Stomach (tissue), 9 donors: ENCODE measurements around the gene DNALI1. TPM values are rescaled to one million over a fixed set of nuclear protein-coding genes. Genes with fewer than 3 reads are reported as not detected.
"Not testable (repeated sequence)": the region's sequence is repeated elsewhere in the genome, so short reads cannot be mapped to it uniquely, and the experiment has no call there.

ENCODE experiments used
- DNase-seq, 2 donors: peaks; one replicate each; pipeline versions ENCODE4 v3.0.0 to v3.0.0-alpha.2; 2013 to 2019
- H3K27ac ChIP-seq, 5 donors: fragments of 200-600 bp in 4 of 5; sonication (generic) in 4 of 5; one replicate each; pipeline ENCODE4 v1.5.1; 2013 to 2019; ENCODE audit warnings: mild to moderate bottlenecking in 1 of 5, moderate library complexity in 1 of 5
- H3K27me3 ChIP-seq, 3 donors: fragments of 200-600 bp; sonication (generic); one replicate each; pipeline ENCODE4 v1.5.1; 2017 to 2019; ENCODE audit warnings: mixed run types in 1 of 3
- H3K36me3 ChIP-seq, 4 donors: fragments of 200-600 bp; sonication (generic); 1 replicate in 3 of 4; 2 replicates in 1 of 4; pipeline ENCODE4 v1.5.1; 2016 to 2019
- H3K4me1 ChIP-seq, 4 donors: fragments of 200-600 bp; sonication (generic); one replicate each; pipeline ENCODE4 v1.5.1; 2016 to 2019
- H3K4me3 ChIP-seq, 4 donors: fragments of 200-600 bp; sonication (generic) in 3 of 4; one replicate each; pipeline ENCODE4 v1.5.1; 2016 to 2019; ENCODE audit warnings: mild to moderate bottlenecking in 1 of 4
- H3K9me3 ChIP-seq, 4 donors: fragments of 200-600 bp; sonication (generic); one replicate each; pipeline ENCODE4 v1.5.1; 2016 to 2019
- EP300 ChIP-seq: sonication (generic); formaldehyde crosslinking; IDR thresholded peaks from one replicate; pipeline ENCODE4 v1.6.1; 2017; ENCODE audit warnings: antibody characterized with exemption
- POLR2A ChIP-seq, 4 donors: fragments of 450-650 bp; IDR thresholded peaks; one replicate each; pipeline ENCODE4 v1.6.1; 2016; ENCODE audit warnings: antibody characterized with exemption in 4 of 4, control low read depth in 2 of 4, mild to moderate bottlenecking in 1 of 4, moderate library complexity in 1 of 4
- POLR2AphosphoS5 ChIP-seq, 3 donors: sonication (generic); formaldehyde crosslinking; IDR thresholded peaks; one replicate each; pipeline ENCODE4 v1.6.1; 2016; ENCODE audit warnings: antibody characterized with exemption in 3 of 3
- WGBS, 5 donors: extraction: QIAGEN DNeasy Blood & Tissue Kit in 3 of 5; methylation state at CpG; one replicate each; pipeline versions ENCODE4 v1.1.5 to v1.1.7; 2013 to 2018; 5-methylcytosine and 5-hydroxymethylcytosine counted together
- intact Hi-C: fragments of 100-400 bp; cut with DNase I; formaldehyde crosslinking; loops from one replicate; pipeline ENCODE4 v1.15.1; 2023; ENCODE audit warnings: low total_unique reads
- polyA plus RNA-seq, 3 donors: library from polyadenylated mRNA; stranded (reverse); fragments of 200-250 nt; gene quantifications; one replicate each; pipeline ENCODE4 v1.2.3, GENCODE V29; 2013
- total RNA-seq, 5 donors: library from RNA; depleted of rRNA; stranded (reverse); fragments of >200 nt; gene quantifications; one replicate each; pipeline versions ENCODE4 v1.1.0 to v1.2.3, GENCODE V29; 2014 to 2016
- TF ChIP-seq, protein P1 (sequence below), 7 experiments: fragments of 450-650 bp in 4 of 7; fragments of 200-600 bp in 3 of 7; sonication (generic) in 3 of 7; IDR thresholded peaks; one replicate each; pipeline ENCODE4 v1.5.1; 2016 to 2019; ENCODE audit warnings: antibody characterized with exemption in 7 of 7, control low read depth in 2 of 7, mild to moderate bottlenecking in 1 of 7
- donor health status: healthy with polysubstance abuse.
- donor health status: Bipolar disorder and iron deficiency.
- donor health status: healthy.

The DNALI1 gene
- total and polyA plus RNA-seq, 8 donors, result 2.9 to 30.6 (median 15.4) TPM; not detected in 1

DNA sequence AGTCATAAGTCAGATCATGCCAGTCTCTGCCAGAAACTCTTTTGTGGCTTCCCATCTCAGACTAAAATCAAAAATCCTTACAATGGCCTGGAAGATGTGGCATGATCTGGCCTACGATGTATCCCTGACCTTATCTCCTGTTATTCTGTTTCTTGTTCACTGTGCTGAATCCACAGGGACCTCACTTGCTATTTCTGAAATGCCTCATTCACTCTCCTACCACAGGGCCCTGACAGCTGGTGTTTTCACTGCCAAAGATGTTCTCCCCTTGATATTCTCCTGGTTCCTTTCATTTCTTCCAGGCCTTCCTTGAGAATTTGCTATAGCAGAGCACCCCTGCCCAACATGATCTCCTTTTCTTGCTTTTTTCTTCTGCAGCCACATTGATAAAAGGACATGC is 1.7 kb downstream of the DNALI1 start:
- intact Hi-C loops, result no loop called here
- 80 to 93% (median 89%) methylated on average over 1 of the region's 1 CpG for WGBS, 5 donors
- TF ChIP-seq, protein P1, sequence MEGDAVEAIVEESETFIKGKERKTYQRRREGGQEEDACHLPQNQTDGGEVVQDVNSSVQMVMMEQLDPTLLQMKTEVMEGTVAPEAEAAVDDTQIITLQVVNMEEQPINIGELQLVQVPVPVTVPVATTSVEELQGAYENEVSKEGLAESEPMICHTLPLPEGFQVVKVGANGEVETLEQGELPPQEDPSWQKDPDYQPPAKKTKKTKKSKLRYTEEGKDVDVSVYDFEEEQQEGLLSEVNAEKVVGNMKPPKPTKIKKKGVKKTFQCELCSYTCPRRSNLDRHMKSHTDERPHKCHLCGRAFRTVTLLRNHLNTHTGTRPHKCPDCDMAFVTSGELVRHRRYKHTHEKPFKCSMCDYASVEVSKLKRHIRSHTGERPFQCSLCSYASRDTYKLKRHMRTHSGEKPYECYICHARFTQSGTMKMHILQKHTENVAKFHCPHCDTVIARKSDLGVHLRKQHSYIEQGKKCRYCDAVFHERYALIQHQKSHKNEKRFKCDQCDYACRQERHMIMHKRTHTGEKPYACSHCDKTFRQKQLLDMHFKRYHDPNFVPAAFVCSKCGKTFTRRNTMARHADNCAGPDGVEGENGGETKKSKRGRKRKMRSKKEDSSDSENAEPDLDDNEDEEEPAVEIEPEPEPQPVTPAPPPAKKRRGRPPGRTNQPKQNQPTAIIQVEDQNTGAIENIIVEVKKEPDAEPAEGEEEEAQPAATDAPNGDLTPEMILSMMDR (IDR thresholded peaks at IDR 0.05), result no peak
- Histone ChIP-seq H3K27ac (no peak overlapping the region), H3K36me3 (peaks cover 4 to 39% (median 23%) of the 10 kb centered on the region in 4 donors), H3K4me3 (no peak overlapping the region), H3K27me3 (no peaks in the 10 kb centered on the region), H3K4me1 (peaks cover 16 to 28% (median 24%) of the 10 kb centered on the region in 4 donors), H3K9me3 (no peaks in the 10 kb centered on the region)
- DNase-seq, result no peak

DNA sequence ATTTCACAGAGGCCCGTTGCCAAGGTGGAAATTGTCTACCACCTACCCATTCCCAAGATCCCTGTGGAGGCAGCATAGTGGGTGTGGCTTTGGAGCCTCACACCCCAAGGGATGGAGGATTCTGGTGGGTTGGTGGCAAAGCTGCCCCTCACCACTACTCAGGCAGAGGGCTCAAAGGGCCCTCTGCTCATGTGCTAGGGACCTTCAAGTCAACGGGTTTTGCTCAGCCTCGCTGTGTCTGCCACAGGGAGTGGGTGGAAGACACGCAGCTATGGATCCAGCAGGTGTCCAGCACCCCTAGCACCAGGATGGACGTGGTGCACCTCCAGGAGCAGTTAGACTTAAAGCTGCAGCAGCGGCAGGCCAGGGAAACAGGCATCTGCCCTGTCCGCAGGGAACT is 2.3 kb downstream of the DNALI1 start:
- Histone ChIP-seq H3K27me3 (no peaks in the 10 kb centered on the region), H3K9me3 (no peaks in the 10 kb centered on the region), H3K27ac (no peak overlapping the region), H3K4me1 (peaks cover 13 to 26% (median 24%) of the 10 kb centered on the region in 4 donors), H3K36me3 (peaks cover 4 to 46% (median 30%) of the 10 kb centered on the region in 4 donors), H3K4me3 (no peak overlapping the region)
- TF ChIP-seq, protein P1 (IDR thresholded peaks at IDR 0.05), result no peak
- TF ChIP-seq EP300 (no peak), POLR2AphosphoS5 (IDR thresholded peaks at IDR 0.05) (no peak), POLR2A (IDR thresholded peaks at IDR 0.05) (no peak)
- no peak for DNase-seq
- 86 to 95% (median 90%) methylated on average over 6 to 7 of the region's 7 CpGs for WGBS, 5 donors
- intact Hi-C loops, result no loop called here

DNA sequence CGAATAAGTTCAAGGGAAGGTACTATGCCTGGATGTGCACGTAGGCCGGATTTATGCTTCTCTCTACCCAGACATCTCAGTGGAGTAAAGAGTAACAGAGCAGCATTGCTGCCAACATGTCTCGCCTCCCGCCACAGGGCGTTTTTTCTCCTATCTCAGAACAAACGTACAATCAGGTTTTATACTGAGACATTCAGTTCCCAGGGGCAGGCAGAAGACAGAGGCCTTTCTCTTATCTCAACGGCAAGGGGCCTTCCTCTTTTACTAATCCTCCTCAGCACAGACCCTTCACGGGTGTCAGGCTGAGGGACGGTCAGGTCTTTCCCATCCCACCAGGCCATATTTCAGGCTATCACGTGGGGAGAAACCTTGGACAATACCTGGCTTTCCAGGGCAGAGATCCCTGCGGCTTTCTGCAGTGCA is 3.2 kb downstream of the DNALI1 start:
- DNase-seq, H3K9me3 ChIP-seq, H3K4me3 ChIP-seq, H3K27ac ChIP-seq, H3K27me3 ChIP-seq, intact Hi-C loops: not testable (repeated sequence)
- Histone ChIP-seq H3K4me1 (peaks cover 13 to 24% (median 20%) of the 10 kb centered on the region in 4 donors), H3K36me3 (peaks cover 9 to 54% (median 39%) of the 10 kb centered on the region in 4 donors)
- WGBS, 5 donors, result 62 to 78% (median 67%) methylated on average over 12 of the region's 12 CpGs

DNA sequence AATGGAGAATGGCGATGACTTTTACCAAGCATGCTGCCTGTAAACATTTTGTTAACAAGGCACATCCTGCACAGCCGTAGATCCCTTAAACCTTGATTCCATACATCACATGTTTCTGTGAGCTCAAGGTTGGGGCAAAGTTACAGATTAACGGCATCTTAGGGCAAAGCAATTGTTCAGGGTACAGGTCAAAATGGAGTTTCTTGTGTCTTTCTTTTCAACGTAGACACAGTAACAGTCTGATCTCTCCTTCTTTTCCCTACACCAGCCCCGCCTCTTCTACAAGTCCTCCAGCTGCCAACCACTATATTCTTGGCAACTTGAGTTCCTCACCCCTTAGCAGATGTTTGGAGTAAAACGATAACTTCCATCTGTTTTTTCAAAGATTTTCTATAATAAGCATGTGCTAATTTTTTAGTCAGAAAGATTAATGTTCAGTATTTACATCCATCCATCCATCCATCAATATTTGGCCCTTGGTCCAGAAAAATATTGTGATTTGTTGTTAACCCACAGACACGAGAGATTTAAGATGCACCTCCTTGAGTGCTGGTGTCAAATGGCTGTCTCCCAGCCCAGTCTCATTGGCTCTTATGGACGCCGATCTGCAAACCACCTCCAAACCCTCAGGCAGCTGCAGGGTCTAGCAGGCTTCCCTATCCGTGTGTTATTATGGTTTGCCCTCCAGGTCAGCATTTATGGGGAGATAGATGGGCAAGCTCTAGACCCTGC is 3.8 kb downstream of the DNALI1 start:
- Histone ChIP-seq H3K27ac (no peak overlapping the region), H3K9me3 (no peaks in the 10 kb centered on the region), H3K4me1 (peaks cover 13 to 24% (median 20%) of the 10 kb centered on the region in 4 donors), H3K4me3 (no peak overlapping the region), H3K27me3 (no peaks in the 10 kb centered on the region), H3K36me3 (peaks cover 14 to 60% (median 45%) of the 10 kb centered on the region in 4 donors)
- no peak for DNase-seq
- intact Hi-C loops, result no loop called here
- 71 to 81% (median 77%) methylated on average over 10 of the region's 10 CpGs for WGBS, 5 donors
- no peak for TF ChIP-seq POLR2AphosphoS5 (IDR thresholded peaks at IDR 0.05)
- TF ChIP-seq POLR2A (IDR thresholded peaks at IDR 0.05), result no peak
- TF ChIP-seq, protein P1 (IDR thresholded peaks at IDR 0.05), result no peak
- TF ChIP-seq EP300, result no peak
